Neural crest cell (in vitro differentiated cells): ENCODE results near the gene CEP44. TPM values are rescaled to one million over a fixed set of nuclear protein-coding genes. Genes with fewer than 3 reads are reported as not detected.

ENCODE experiments used
- DNase-seq: peaks from one replicate; pipeline ENCODE4 v3.0.0; 2021; ENCODE audit warnings: low read depth, mixed read lengths, low spot score
- H3K27ac Mint-ChIP-seq: one replicate; pipeline ENCODE4 v1.8.0; 2021; ENCODE audit warnings: mild to moderate bottlenecking, mixed read lengths; ENCODE audit not compliant: unreplicated experiment
- H3K27me3 Mint-ChIP-seq: 2 replicates; pipeline ENCODE4 v1.8.0; 2021; ENCODE audit warnings: low read depth, mild to moderate bottlenecking, mixed read lengths
- H3K36me3 Mint-ChIP-seq: 2 replicates; pipeline ENCODE4 v1.8.0; 2021; ENCODE audit warnings: low read depth, mild to moderate bottlenecking, mixed read lengths
- H3K4me1 Mint-ChIP-seq: 2 replicates; pipeline ENCODE4 v1.8.0; 2021; ENCODE audit warnings: mixed read lengths
- H3K4me3 Mint-ChIP-seq: one replicate; pipeline ENCODE4 v1.8.0; 2021; ENCODE audit warnings: mild to moderate bottlenecking, mixed read lengths
- H3K9me3 Mint-ChIP-seq: 2 replicates; pipeline ENCODE4 v1.8.0; 2021; ENCODE audit warnings: mixed read lengths
- total RNA-seq: library from RNA; stranded (reverse); gene quantifications from 2 replicates; pipeline ENCODE4 v1.2.1, GENCODE V29; 2021
- TF ChIP-seq, protein P1 (sequence below): fragments of 200-600 bp; sonication (generic); conservative IDR thresholded peaks from 2 replicates; pipeline ENCODE4 v1.5.0; 2021; ENCODE audit warnings: antibody characterized with exemption, mild to moderate bottlenecking

Gene CEP44
- total RNA-seq, 1 donor from 2014 or later: 19.8 TPM

DNA sequence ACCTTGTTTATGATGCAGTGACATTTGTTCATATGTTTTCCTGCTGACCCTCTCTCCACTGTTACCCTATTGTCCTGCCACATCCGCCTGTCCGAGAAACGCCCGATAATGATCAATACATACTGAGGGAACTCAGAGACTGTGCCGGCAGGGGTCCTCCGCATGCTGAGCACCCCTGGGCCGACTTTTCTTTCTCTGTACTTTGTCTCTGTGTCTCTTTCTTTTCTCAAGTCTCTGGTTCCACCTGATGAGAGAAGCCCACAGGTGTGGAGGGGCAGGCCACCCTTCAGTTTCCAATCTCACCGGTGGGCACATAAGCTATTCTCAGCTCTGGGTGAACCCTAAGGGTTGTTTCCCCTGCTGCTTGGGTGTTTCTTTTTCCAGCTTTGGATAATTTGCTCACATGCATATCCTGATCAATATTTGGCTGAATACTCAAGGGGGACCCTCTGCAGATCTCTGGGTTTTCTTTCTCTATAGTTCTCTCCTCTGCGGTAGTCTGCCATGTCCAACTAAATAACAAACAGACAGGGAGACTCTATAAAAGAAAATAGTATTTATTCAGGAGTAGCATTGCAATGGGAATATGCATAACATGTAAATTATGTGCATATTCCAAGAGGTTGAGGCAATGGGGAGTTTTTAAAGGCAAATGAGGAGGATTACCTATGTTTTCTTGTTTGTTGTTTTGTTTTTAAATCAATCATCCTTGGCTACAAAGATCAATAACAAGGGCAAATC, 97.2 kb downstream of the CEP44 start:
- TF ChIP-seq, protein P1, sequence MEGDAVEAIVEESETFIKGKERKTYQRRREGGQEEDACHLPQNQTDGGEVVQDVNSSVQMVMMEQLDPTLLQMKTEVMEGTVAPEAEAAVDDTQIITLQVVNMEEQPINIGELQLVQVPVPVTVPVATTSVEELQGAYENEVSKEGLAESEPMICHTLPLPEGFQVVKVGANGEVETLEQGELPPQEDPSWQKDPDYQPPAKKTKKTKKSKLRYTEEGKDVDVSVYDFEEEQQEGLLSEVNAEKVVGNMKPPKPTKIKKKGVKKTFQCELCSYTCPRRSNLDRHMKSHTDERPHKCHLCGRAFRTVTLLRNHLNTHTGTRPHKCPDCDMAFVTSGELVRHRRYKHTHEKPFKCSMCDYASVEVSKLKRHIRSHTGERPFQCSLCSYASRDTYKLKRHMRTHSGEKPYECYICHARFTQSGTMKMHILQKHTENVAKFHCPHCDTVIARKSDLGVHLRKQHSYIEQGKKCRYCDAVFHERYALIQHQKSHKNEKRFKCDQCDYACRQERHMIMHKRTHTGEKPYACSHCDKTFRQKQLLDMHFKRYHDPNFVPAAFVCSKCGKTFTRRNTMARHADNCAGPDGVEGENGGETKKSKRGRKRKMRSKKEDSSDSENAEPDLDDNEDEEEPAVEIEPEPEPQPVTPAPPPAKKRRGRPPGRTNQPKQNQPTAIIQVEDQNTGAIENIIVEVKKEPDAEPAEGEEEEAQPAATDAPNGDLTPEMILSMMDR: no peak
- Mint-ChIP-seq H3K27ac (no peak overlapping the region), H3K36me3 (no peaks in the 10 kb centered on the region), H3K4me1 (no peaks in the 10 kb centered on the region), H3K27me3 (peaks cover 3% of the 10 kb centered on the region), H3K4me3 (no peak overlapping the region), H3K9me3 (no peaks in the 10 kb centered on the region)
- no peak for DNase-seq

DNA sequence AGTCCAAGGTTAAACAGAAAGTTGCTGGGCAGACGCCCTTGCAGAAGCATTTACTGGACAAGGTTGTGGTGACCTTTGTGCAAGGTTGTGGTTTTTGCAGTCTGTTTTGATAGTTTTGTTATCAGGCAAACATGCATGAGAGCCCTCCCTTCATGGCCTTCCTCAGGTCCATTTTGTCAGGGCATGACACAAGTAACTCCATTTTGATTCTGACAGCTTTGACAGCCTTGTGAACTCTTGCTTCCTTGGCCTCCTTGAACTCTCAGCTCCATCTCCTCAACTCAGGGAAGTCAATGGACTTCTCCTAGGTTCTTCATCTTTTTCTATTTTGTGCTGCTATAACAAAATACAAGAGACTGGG, 97.7 kb downstream of the CEP44 start:
- TF ChIP-seq, protein P1: no peak
- Mint-ChIP-seq H3K4me1 (no peaks in the 10 kb centered on the region), H3K9me3 (no peaks in the 10 kb centered on the region), H3K27me3 (peaks cover 3% of the 10 kb centered on the region), H3K36me3 (no peaks in the 10 kb centered on the region), H3K27ac (no peak overlapping the region), H3K4me3 (no peak overlapping the region)
- no peak for DNase-seq

Other genes with a start within 250 kb of the CEP44 start
- gene FBXO8, start 244 bp upstream of the CEP44 start, total RNA-seq: 9.9 and 12.6 TPM in 2 replicates
- gene HPGD, start 238.6 kb downstream of the CEP44 start, total RNA-seq: not detected in 2 replicates